ENCODE data around the gene TSPEAR.

The TSPEAR gene

DNA sequence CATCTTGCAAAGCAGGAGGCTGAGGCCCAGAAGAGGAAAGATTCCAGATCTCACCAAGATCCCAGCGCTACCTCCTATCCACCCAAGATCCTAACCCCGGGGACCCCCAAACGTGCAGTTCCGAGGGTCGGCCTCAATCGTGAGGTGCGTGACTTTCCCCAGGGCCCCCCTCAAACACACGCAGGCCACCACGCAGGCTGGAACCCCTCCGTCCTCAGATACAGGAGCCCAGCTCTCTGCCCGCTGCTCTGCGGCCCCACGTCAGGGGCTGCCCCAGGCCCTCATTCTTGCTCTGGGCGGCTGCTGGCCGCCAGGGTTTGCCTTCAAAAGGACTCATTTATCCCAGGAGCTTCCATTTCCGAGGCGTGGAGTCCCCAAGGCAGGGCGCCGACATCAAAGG lies 211.3 kb downstream of the TSPEAR start:
- no peak overlapping the region for H3K27ac ChIP-seq
- TF ChIP-seq, protein P1, sequence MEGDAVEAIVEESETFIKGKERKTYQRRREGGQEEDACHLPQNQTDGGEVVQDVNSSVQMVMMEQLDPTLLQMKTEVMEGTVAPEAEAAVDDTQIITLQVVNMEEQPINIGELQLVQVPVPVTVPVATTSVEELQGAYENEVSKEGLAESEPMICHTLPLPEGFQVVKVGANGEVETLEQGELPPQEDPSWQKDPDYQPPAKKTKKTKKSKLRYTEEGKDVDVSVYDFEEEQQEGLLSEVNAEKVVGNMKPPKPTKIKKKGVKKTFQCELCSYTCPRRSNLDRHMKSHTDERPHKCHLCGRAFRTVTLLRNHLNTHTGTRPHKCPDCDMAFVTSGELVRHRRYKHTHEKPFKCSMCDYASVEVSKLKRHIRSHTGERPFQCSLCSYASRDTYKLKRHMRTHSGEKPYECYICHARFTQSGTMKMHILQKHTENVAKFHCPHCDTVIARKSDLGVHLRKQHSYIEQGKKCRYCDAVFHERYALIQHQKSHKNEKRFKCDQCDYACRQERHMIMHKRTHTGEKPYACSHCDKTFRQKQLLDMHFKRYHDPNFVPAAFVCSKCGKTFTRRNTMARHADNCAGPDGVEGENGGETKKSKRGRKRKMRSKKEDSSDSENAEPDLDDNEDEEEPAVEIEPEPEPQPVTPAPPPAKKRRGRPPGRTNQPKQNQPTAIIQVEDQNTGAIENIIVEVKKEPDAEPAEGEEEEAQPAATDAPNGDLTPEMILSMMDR (conservative IDR thresholded peaks at IDR 0.05), result no peak

DNA sequence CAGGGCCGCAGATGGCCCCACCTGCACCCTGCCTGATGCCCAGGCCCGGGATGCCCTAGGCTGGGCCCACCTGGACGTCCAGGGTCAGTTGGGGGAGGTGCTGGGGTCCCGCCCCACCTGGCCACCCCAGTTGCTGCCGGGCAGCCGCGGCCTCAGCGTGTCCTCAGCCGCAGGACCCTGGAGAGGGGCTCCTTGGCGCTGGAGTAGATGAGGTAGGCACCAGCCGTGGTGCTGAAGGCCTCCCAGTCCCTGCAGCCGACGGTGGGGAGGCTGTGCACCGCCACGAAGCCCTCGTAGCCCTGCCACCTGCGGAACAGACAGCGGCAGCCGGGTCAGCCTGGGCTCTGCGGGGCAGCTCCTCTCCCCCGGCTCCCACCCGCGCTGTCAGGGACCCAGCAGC lies 211.7 kb downstream of the TSPEAR start:
- TF ChIP-seq, protein P1 (conservative IDR thresholded peaks at IDR 0.05), result no peak
- no peak overlapping the region for H3K27ac ChIP-seq

DNA sequence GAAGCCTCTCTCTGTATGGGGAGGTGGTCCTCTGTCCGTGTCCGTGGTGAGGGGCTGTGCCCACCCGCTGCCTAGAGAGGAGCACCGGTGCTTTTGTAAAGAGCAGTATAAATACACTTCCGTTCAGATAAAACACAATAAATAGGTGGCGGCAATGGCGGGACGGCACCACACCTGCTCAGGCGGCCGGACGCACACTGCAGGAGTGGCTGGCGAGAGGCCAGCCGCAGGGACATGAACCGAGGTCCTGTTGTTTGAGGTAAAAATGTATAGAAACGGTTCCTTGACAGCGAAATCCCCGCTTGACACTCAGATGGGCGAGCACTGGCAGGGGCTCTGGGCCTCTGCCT lies 212.2 kb downstream of the TSPEAR start:
- TF ChIP-seq, protein P1 (conservative IDR thresholded peaks at IDR 0.05), result no peak
- no peak overlapping the region for H3K27ac ChIP-seq

DNA sequence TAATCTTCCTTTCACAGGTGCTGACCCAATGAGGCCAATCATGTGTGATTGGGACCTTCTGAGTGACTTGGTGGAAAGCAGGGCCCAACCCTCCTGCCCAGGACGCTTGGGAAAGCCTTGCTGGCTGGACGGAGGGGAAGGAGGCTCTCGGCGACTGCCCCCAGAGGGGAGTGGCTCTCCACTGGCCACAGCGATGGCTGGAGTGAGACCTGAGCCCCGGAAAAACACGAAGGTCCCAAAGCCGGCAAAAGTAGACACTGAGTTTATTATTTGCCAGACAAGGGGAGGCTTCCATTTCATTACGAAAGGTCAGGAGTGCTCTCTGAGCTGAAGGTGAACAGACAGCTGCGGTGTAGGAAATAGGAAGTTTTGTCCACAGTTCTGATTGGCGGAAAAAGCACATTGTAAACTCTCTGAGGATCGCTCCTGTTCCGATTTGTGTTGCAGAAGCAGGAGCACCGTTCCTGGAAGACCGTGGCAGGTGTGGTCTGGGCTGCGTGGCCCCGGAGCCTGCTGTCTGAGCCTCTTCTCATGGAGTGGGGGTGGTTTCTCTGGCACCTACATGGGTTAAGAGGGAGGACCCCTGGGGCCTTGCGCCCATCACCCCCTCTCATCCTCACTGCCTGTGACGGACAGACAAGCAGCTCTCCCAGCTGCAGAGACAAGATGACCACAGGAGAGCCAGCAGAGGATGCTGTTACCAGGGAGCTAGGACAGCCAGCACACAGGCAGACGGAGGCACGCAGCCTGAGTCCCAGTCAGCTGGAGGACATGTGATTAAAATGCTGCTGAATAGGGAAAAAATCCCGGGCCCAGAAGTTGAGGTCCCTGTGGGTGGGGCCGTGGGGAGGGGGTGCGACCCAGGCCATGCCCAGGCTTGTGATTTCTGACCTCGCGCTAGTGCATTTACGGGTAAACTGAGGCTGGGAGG lies 212.8 kb downstream of the TSPEAR start:
- H3K27ac ChIP-seq, result no peak overlapping the region
- TF ChIP-seq, protein P1 (conservative IDR thresholded peaks at IDR 0.05), result no peak

DNA sequence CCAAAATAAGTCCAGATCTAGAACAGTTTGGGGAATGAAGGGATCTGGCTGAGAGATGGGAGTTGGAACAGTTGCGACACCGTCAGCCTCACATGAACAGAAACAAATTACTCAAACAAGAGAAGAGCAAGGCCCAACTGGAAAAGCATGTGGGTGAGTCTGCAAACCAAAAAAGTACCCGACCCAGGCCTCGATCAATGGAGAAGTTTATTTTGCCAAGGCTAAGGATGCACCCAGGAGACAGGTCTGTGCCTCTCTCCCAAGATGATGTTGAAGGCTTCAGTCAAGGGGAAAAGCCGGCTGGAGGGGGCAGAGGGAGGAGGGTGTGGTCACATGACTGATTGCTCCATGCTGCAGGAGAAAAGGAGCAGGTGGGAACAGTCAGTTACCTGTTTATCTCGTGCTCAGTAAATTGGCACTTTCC lies 213.7 kb downstream of the TSPEAR start:
- TF ChIP-seq, protein P1 (conservative IDR thresholded peaks at IDR 0.05), result no peak

DNA sequence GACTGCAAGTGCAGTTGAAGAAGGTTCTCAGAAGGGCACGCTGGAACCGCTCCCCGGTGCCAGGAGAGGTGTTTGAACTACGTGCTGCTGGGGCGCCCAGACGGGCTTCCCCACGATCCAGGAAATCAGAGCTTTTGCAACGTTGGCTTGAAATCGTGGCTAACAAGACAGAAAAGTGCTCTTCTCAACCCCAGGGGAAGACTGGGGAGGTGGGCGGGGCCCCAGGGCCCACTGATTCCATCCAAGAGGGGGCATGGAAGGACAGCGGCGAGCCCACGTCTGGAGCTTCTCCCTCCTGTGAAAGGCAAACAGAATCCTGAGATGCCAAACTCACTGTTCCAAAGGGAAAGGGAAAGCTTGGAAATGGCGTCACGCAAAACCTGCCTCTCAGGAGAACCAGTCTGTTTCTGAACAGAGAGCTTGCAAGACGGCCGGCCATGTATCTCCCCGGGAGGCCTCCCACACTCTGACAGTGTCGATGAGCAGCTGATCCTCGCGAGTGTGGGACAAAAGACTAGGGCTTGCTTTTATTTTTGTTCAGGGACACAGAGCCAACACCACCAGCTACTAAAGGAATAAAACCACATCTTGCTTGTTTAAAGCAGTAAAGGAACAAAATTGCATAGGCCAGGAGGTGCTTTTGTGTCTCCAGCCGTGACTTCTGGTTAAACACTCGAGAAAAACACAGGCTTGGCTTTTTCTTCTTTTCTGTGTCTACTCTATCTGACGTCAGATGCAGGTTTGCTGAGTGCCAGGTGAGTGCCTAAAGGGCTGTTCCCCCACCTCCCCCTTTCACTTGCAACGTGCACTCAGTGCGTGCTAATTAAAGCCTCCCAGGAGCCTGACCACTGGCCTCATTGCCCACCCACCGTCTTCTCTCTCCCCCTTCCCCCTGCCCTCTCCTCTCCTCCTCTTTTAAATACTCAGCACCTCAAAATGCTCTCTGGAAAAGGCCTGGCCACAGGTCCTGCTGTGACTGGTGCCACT lies 214.5 kb downstream of the TSPEAR start:
- no peak overlapping the region for H3K27ac ChIP-seq
- TF ChIP-seq, protein P1 (conservative IDR thresholded peaks at IDR 0.05), result no peak

More for the DNA sequence above, 213.7 kb downstream of the TSPEAR start:
- H3K27ac ChIP-seq, result no peak overlapping the region
